ENCODE data around the gene C19orf38. TPM values are rescaled to one million over a fixed set of nuclear protein-coding genes. Genes with fewer than 3 reads are reported as not detected.

C19orf38 gene
- polyA plus RNA-seq, 1 donor from 2014 or later: not detected

DNA sequence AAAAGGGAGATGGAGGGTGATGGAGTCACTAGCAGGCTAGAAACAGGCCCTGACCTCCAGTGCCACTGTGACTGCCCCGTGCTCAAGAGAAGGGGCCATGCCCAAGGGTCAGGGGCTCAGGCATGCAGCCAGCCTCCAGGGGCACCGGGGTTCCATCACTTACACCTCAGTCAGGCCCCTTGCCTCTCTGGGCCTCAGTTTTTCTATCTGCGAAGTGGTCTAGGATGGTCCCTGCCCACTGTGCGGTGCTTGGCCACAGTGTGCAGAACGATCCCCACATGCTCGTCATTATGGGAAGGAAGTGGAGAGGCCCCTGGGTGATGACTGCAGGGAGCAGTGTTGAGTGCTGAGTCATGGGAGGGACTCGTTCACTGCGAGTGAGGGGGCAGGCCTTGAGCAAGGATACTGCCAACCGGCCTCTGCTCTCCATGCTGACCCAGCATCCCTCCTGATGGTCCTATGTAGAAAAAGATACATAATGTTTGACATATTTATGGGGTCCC is 35.3 kb upstream of the C19orf38 start:
- H3K9me3 ChIP-seq (ENCODE audit: low read length): no peaks in the 10 kb centered on the region
- peaks cover 5% of the 10 kb centered on the region for H3K36me3 ChIP-seq (ENCODE audit: insufficient read depth, low read length)
- no peak overlapping the region for H3K27ac ChIP-seq (ENCODE audit: low read length)
- TF ChIP-seq, protein P1, sequence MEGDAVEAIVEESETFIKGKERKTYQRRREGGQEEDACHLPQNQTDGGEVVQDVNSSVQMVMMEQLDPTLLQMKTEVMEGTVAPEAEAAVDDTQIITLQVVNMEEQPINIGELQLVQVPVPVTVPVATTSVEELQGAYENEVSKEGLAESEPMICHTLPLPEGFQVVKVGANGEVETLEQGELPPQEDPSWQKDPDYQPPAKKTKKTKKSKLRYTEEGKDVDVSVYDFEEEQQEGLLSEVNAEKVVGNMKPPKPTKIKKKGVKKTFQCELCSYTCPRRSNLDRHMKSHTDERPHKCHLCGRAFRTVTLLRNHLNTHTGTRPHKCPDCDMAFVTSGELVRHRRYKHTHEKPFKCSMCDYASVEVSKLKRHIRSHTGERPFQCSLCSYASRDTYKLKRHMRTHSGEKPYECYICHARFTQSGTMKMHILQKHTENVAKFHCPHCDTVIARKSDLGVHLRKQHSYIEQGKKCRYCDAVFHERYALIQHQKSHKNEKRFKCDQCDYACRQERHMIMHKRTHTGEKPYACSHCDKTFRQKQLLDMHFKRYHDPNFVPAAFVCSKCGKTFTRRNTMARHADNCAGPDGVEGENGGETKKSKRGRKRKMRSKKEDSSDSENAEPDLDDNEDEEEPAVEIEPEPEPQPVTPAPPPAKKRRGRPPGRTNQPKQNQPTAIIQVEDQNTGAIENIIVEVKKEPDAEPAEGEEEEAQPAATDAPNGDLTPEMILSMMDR (IDR thresholded peaks at IDR 0.05; ENCODE audit: poor library complexity, severe bottlenecking): no peak
- TF ChIP-seq EZH2 (IDR thresholded peaks at IDR 0.05; ENCODE audit: borderline replicate concordance, insufficient read depth, low read length, poor library complexity, severe bottlenecking): no peak
- TF ChIP-seq SMC3 (conservative IDR thresholded peaks at IDR 0.05; ENCODE audit: poor library complexity): no peak
- TF ChIP-seq RAD21 (conservative IDR thresholded peaks at IDR 0.05): no peak
- TF ChIP-seq EP300 (conservative IDR thresholded peaks at IDR 0.05; ENCODE audit: poor library complexity, severe bottlenecking): no peak
- TF ChIP-seq POLR2AphosphoS5 (IDR thresholded peaks at IDR 0.05): no peak
- no peak for TF ChIP-seq TAF1 (IDR thresholded peaks at IDR 0.05; ENCODE audit: low read depth)
- no peak for TF ChIP-seq MXI1 (conservative IDR thresholded peaks at IDR 0.05; ENCODE audit: poor library complexity, severe bottlenecking)
- TF ChIP-seq REST (IDR thresholded peaks at IDR 0.05; ENCODE audit: borderline replicate concordance): no peak
- H3K9ac ChIP-seq (ENCODE audit: low read length): no peak overlapping the region
- no peak overlapping the region for H3K4me3 ChIP-seq (ENCODE audit: low read length)
- no peaks in the 10 kb centered on the region for H3F3A ChIP-seq (ENCODE audit: insufficient read depth, low read length, poor library complexity, severe bottlenecking)
- H3K27me3 ChIP-seq (ENCODE audit: insufficient read depth, low read depth, low read length): no peaks in the 10 kb centered on the region
- H2AFZ ChIP-seq (ENCODE audit: low read depth, low read length): no peak overlapping the region
- H4K20me1 ChIP-seq (ENCODE audit: insufficient read depth): no peaks in the 10 kb centered on the region
- H3K79me2 ChIP-seq (replicated peaks; ENCODE audit: insufficient read depth, low read length): no peaks in the 10 kb centered on the region
- H3K9me2 ChIP-seq (ENCODE audit: insufficient read depth, low read length): no peaks in the 10 kb centered on the region
- H3K4me2 ChIP-seq (ENCODE audit: low read length): no peak overlapping the region

DNA sequence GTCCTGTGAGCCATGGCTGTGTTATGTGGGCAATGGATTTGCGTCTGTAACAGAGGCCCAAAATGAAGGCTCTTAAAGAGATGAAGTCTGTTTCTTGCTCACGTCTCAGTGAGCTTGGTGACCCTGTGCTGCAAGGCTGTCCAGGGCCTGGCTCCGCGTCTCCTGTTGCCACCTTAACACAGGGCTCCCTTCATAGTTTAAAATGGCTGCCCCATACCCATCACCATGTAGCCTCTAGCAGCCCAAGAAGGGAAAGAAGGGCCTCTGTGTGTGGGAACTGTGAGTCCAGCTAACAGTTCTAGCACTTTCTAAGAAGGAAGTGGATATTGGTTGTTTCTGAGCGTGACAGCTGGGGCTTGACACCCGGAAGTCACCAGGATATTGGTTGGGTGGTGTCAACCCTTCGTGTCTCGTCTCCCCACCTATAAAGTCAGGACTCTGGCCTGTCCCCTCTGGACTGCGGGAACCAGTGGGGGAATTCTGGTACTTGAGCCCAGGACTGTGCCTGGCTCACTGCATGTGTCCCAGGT is 33.1 kb upstream of the C19orf38 start:
- no peak overlapping the region for H3K27ac ChIP-seq (ENCODE audit: low read length)
- H2AFZ ChIP-seq (ENCODE audit: low read depth, low read length): no peak overlapping the region
- H3K4me2 ChIP-seq (ENCODE audit: low read length): no peak overlapping the region
- H3K36me3 ChIP-seq (ENCODE audit: insufficient read depth, low read length): peaks cover 5% of the 10 kb centered on the region
- H3K79me2 ChIP-seq (replicated peaks; ENCODE audit: insufficient read depth, low read length): no peaks in the 10 kb centered on the region
- no peaks in the 10 kb centered on the region for H4K20me1 ChIP-seq (ENCODE audit: insufficient read depth)
- H3K27me3 ChIP-seq (ENCODE audit: insufficient read depth, low read depth, low read length): no peaks in the 10 kb centered on the region
- TF ChIP-seq EZH2 (IDR thresholded peaks at IDR 0.05; ENCODE audit: borderline replicate concordance, insufficient read depth, low read length, poor library complexity, severe bottlenecking) (no peak), EP300 (conservative IDR thresholded peaks at IDR 0.05; ENCODE audit: poor library complexity, severe bottlenecking) (no peak), SMC3 (conservative IDR thresholded peaks at IDR 0.05; ENCODE audit: poor library complexity) (no peak), MXI1 (conservative IDR thresholded peaks at IDR 0.05; ENCODE audit: poor library complexity, severe bottlenecking) (no peak), TAF1 (IDR thresholded peaks at IDR 0.05; ENCODE audit: low read depth) (no peak), POLR2AphosphoS5 (IDR thresholded peaks at IDR 0.05) (no peak), REST (IDR thresholded peaks at IDR 0.05; ENCODE audit: borderline replicate concordance) (no peak), RAD21 (conservative IDR thresholded peaks at IDR 0.05) (no peak)
- TF ChIP-seq, protein P1 (IDR thresholded peaks at IDR 0.05; ENCODE audit: poor library complexity, severe bottlenecking): no peak
- no peak overlapping the region for H3K9ac ChIP-seq (ENCODE audit: low read length)
- H3K4me3 ChIP-seq (ENCODE audit: low read length): no peak overlapping the region
- no peaks in the 10 kb centered on the region for H3F3A ChIP-seq (ENCODE audit: insufficient read depth, low read length, poor library complexity, severe bottlenecking)
- H3K9me2 ChIP-seq (ENCODE audit: insufficient read depth, low read length): no peaks in the 10 kb centered on the region
- H3K9me3 ChIP-seq (ENCODE audit: low read length): no peaks in the 10 kb centered on the region

Measured in neural cell (in vitro differentiated cells).